HuH-7 (cell line): Measurements from ENCODE around the gene TMEM147.
A peak's percentile ranks its signal among the peaks of the same experiment; 100 is the strongest.

ENCODE experiments used
- DNase-seq: peaks from one replicate; pipeline ENCODE4 v3.0.0; 2011; ENCODE audit warnings: low spot score

TMEM147 gene, protein sequence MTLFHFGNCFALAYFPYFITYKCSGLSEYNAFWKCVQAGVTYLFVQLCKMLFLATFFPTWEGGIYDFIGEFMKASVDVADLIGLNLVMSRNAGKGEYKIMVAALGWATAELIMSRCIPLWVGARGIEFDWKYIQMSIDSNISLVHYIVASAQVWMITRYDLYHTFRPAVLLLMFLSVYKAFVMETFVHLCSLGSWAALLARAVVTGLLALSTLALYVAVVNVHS

DNA sequence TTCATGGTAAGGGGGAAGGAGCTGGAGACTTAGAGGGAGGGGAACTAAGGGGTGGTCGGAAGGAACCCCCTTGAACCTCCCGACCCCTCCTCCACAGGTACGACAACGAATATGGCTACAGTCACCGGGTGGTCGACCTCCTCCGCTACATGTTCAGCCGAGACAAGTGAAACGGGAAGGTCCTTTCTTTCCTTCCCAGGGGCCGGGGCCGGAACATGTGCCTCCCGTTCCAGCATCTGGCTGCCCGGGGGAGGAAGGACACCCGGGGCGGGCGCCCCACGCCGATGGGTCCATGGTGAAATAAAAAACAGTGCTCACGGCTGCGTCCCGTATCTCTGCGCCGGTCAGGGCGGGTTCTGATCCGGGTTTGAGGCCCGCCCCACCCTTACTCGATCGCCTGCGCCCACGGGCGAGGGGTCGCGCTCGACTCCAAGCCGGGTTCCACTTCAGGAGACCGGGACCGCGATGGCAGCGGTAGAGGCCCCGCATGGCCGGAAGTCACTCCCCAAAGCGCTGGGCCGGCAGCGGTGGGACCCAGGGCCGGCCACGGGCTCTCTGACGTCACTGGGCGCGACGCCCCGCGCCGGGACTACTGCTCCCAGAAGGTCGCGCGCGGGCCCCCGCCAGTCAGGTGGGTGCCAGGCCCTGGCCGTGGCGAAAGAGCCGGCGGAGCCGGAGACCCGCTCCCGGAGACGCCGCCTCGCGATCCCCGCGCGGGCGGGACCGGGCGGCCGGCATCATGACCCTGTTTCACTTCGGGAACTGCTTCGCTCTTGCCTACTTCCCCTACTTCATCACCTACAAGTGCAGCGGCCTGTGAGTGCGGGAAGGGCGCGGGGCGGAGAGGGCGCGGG, at the start of gene TMEM147:
TSS of gene TMEM147 (plus strand) at position 626 of the 854 bp plus-strand sequence. CDS start at position 740, 114 bp downstream.
- DNase-seq, result peak; percentile 100

DNA sequence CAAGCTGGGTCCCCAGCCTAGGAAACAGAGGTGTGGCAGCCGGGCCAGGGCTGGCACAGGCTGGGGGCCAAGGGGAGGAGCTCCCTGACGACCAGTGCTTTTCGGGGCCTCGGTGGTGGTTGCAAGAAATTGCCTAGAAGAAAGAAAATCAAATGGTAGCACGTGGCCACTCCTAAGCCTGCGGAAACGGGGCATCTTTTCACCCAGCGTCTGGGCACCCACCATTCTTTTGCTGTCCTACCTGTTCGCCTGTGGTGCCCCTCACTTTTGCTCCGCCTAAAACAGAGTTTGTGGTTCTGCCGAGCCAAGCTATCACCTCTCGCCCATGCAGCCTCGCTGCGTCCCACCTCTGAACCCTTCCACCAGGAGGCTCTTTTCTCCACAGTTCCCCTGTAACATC, 48.0 kb upstream of the TMEM147 start:
- DNase-seq, result no peak

DNA sequence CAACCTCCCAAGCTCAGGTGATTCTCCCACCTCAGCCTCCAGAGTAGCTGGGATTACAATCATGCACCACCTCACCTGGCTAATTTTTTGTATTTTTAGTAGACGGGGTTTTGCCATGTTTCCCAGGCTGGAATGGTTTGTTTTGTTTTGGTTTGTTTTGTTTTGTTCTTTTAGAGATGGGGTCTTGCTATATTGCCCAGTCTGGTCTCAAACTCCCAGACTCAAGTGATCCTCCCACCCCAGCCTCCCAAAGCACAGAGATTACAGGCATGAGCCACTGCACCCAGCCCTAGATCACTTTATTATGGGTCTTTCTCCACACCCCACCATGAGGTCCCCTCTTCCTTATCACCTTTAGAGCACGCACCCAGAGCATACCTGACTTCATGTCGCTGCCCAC, 47.2 kb upstream of the TMEM147 start:
- no peak for DNase-seq

DNA sequence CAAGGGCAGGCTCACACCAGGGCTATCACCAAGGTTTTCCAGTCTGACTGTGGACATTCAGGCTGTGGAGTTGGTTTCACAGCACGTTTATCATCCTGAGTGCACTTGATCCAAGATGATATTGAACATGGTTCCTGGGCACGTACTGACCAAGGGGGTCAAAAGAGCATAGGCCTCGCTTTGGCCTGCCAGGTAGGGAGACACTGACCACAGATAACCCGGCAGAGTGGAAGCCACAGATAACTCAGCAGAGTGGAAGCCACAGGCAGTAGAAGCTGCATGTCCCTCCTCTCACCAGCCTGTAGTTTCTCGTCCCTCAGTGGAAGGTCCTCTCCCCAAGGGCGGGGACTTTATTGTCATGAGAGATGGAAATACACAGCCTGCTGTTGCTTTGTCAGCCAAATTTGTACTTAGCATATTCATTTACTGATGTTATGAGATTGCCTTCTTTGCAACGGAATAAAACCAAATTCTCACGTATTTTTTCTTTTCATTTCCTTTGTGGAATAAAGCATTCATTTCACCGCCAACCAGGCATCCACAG, 46.4 kb upstream of the TMEM147 start:
- DNase-seq, result no peak

DNA sequence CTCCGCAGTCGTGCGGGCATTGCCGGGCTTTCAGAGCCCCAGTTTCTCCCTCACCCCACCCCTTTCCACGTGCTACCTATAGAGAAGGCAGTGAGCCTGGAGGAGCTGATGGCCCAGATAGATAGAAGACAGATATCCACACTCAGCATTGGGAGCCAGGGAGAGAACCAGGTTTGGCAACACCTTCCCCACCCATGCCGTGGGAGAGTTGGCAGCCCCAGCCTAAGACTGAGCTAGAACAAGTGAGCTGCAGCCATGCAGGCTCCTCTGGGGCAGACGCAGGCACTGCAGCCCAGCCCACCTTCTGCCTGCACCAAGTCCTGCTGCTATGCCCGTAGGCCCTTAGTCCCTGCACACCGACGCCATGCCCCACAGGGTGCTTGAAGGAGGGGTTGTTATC, 44.8 kb upstream of the TMEM147 start:
- DNase-seq, result no peak

DNA sequence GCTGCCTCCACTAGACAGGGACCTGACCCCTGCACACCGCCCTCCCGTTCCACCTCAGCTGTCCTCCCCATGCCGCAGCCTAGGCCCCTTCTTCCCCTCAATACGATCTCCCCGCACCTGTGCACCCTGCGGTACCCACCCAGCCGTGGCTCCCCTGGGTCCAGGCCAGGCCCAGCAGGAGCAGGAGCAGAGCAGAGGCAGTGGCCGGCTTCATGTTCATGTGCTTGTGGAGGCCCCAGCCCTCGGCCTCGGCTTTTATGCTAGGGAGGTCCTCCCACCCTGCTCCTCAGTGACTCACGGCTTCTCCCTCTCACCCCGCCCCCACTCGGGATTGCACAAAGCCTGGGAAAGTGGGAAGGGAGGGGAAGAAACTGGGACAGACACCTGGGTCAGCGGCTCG, 43.7 kb upstream of the TMEM147 start:
- DNase-seq, result no peak

DNA sequence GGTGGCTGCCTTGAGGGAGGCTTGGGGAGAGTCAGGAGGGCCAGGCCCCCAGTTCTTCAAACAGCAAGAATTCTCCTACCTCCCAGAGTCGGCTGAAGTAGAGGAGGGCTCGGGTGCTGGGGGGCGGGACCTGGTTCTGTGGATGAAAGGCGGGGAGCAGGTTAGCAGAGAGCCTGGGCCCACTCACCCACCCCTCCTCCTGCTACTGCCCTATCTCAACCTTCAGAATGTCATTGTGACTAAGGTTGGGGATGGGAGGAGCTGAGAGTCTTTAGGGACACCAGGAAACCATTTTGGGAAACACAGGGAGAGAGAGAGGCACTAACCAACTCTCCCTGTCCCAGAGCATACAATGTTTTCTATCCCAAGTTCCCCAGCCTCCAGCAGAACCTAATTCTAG, 42.7 kb upstream of the TMEM147 start:
- no peak for DNase-seq

DNA sequence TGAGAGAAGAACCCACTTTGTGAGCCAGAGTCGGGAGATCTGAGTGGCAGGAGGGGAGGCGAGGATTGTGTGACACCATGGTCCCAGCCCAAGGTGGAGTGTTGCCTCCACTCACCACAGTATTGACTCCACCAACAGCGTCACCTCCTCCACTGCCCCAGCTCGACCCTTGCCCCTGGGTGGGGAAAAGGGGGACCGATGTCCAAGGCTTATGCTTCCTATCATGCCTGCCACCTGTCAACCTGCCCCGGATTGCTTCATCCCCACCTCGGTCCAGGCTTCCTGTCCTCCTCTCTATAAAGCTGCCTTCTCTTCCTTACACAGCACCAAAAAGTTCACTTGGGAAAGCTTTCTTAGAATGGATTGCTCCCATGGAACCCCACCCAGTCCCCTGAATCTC, 39.4 kb upstream of the TMEM147 start:
- no peak for DNase-seq

DNA sequence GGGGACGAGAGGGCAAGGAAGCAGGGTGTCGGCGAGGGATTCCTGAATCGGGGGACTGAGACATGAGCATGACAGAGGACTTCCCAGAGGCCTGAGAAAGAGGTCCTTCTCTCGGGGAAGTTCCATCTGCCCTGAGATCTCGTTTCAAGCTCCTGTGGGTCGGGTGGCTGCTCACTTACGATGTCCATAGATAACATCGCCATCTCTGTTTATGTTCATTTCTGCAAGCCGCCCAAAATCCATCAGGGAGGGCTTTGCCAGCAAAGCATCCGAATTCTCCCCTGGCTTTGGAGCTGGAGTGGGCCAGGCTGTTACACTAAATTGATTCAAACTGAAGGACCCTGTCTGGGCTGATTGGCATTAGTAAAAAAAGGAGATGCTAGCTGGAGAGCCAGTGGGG, 37.9 kb upstream of the TMEM147 start:
- DNase-seq, result no peak

DNA sequence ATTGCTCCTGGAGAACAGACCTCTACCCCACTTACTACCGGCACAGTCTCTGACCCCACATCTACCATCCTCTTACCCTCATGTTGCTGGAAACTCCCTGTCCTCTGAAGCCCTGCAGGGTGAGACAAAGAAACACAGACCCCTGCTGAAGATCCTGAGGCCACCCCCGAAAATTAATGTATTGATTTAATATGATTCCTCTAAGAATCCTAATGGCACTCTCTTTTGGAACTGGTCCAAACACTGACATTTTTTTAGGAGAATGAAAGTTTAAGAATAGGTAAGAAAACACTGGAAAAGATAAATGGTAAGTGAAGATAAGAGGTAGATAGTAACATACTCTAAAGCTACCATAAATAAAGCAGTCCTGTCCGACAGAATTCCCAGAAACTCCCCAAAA, 37.3 kb upstream of the TMEM147 start:
- no peak for DNase-seq

DNA sequence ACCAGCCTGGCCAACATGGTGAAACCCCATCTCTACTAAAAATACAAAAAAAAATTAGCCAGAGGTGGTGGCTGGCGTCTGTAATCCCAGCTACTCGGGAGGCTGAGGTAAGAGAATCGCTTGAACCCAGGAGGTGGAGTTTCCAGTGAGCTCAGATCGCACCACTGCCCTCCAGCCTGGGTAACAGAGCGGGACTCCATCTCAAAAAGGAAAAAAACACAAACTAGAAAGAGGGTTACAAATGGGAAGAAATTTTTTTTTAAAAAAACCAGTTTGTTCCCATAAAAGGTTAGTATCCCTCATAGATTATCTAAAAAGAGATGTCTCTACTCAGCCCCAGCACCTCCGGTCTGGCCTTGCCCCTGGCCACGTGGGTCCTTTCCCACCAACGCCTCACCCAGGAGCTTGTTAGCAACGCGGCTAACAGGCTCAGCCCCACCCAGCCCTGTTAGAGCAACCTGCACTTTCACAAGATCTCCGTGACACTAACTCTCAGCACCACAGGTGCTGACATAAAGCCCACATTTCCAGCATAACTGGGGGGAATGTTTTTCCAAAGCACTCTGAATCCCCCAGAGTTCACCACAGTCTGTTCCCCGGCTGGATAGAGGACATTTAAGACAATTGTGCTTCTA, 36.3 kb upstream of the TMEM147 start:
- peak; percentile 68 for DNase-seq

DNA sequence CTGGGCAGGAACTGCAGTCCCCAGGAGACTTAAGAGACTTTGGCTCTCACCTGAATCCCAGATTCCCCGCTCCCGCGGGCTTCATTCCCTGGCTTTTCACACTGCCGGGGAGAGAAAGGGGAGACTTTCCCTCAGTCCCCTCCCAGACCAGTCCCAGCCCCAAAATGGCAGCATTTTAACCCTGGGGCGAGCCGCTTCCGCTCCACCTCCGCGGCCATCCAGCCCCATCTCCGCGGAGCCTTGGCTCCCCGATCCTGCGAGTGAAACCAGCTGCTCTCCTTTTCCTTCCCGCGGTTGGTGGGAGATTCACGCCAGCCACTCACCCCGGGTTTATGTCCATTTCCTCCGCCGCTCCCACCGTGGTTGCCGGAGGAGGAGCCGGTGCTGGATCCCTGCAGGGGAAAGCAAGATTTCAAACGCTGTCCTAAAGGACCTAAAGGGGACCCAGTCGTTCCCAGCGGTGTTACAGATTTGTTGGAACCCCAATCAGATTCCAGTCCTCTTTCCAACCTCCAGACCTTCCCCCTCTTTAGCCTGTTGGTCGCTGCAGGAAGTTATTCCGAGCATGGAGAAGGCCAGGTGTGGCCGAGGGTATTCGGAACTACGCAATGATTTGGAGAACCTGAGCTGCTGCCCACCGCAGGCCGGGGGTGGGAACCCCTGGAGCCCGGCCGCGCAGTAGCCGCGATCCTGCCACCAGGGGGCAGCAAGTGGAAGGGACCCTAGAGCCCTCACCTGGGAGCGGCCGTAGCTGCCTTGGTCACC, 35.4 kb upstream of the TMEM147 start:
- peak; percentile 97 for DNase-seq

DNA sequence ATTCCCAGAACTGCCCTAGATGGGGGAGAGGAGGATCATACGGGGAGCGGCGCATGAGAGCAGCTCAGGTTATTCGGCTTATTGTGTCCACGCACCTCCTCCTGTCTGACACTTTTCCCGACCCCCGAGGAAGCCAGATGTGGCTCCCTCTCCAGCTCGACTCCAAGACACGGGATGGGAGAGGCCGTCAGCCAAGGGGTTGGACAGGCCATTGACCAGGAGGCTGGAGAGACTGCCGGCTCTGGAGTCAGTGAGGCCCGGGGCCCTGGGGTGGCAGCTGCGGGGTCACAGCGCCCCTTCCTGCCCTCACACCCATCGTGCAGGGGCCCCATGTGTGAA, 34.8 kb upstream of the TMEM147 start:
- DNase-seq, result no peak

DNA sequence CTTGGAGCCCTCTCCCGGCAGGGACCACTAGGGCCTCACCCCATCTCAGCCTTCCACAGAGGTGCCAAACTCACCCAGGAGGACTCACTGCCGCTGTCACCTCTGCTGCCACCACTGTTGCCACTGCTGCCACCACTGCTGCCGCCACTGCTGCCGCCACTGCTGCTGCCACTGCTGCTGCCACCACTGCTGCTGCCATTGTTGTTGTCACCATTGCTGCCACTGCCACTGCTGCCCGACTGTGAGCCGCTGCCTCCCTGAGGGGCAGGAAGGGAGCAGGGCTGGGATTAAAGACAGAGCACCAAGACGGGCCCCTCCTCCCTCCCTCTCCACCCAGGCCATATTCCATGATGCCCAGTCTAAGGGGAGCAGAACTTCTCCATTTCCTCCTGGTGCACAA, 34.1 kb upstream of the TMEM147 start:
- no peak for DNase-seq

DNA sequence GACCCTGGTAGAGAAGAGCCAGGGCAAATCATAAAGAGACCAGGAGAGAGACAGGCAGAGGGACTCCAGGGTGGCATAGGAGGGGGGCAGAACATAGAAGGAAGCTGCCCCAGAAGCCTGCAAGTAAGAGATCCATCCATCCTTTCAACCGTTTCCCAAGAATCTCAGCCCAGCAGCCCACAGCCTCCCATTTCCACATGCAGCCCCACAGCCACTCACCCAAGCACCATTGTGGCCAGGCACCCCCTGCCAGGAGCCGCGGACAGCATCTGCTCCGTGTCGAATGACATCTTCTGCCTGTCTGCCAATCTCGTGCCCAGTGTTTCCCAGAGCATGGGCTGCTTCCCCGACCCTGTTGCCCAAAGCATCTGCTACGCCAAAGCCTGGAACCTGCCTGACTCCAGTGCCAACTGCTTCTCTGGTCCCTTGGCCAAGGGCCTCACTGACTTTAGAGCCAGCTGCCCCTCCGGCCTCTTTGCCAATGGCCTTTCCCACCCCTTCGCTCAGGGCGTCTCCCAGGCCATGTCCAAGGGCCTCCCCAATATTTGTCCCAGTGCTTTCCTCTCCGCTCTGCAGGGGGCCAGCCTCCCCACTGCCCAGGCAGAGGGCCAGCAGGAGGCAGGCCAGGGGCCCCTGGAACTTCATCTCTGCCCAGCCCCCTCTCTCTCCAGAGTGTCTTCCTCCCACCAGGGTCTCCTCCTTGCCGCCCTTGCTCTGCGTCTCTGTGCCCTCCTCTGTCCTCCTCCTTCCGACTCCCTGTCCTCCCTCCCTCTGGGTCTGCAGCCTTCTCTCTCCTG, 32.4 kb upstream of the TMEM147 start:
- no peak for DNase-seq

DNA sequence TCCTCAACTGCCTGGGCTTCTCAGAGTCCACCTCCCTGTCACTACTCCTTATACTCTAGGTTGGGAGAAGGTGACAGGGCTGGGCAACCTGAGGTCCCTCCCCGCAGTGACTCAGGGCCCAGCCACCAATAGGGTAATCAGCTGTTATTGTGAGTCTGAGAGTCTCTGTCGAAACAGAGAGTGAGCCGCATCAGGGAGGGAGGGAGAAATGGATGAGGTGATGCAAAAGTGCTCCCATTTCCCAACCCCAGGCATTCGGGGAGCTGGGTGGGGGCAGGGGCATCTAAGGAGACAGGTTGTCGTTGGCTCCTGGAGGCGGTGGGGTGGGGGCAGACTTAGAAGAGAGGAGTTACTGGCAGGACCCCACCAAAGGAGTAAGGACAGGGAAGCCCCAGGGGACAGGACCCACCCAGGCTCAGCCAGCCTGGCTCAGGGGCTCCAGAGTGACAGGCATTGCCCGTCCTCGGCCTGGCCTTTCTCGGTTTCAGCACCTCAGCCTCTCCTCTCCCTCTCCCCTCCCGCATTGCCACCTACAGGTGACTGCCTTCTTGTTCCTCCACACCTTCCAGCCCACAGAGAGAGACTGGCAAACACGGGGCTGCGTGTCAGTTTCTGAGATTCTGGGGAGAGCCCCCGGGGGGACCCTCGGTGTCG, 31.7 kb upstream of the TMEM147 start, which contains the start of gene DMKN:
TSS of gene DMKN (minus strand) at position 22 of the 654 bp plus-strand sequence. CDS start 174 bp downstream, outside the sequence.
- peak; percentile 58 for DNase-seq

DNA sequence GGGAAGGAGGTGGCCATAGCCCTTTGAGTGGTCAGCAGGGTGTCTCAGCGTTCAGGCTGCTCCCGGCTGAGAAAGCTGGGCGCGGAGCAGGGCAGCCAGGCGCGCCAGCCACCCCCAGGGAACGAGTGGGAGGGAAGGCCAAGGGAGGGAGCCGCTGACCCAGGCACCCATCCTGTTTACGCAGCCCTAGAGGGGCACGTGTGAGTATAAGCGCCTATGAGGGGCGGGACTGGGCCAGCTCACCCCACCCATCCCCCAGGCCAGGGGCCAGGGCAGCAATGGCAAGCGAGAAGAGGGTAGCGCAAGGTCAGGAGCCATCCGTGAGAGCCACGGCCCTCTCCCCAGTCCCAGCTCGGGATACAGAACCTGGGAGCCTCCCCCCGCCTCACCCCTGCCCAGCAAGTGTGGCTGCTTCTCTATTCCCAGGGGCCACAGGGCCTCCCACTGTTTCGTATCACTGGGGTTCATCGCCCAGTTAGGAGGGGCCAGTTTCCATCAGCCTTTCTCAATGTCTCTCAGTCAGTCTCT, 31.1 kb upstream of the TMEM147 start:
- no peak for DNase-seq

DNA sequence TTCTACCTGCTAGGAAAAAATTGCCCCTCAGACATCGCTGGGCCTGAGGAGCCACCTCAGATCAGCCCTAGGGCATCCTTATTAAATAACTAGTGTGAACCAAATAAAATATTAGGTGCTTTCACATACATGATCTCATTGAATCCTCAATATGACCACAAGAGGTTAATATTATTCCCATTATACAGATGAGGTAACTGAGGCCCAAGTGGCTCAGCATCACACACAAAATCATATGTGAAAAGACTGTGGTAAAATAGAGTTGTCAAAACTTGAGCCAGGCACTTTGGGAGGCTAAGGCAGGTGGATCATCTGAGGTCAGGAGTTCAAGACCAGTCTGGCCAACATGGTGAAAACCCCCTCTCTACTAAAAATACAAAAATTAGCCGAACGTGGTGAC, 29.1 kb upstream of the TMEM147 start:
- no peak for DNase-seq

DNA sequence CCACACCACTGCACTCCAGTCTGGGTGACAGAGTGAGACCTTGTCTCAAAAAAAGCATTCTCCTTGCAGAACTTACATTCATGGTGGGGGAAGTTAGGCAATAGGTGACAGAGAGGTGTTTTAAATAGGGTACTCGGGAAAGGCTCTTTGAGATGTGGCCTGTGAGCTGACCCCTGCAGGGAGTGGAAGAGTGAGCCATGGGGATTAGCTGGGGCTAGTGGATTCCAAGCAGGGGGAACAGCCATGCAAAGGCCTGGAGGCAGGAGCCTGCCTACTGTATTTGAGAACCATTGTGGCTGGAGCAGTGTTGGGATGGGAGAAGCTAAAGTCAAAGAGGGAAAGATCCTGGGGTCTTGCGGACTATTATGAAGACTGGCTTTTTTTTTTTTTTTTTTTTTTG, 28.1 kb upstream of the TMEM147 start:
- DNase-seq, result no peak

DNA sequence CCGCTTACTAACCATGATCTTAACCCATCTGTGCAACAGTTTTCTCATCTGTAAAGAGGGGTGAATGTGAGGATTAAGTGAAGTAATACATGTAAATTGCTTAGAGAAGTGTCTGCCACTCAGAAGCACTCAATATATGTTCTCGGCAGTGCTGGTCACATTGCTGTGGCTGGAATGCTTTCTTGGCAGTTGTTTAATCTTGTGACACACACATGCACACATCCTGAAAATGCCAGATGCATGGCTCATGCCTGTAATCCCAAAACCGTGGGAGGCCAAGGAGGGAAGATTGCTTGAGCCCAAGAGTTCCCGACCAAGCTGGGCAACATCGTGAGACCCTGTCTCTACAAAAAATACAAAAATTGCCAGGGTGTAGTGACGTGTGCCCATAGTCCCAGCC, 27.1 kb upstream of the TMEM147 start:
- DNase-seq, result no peak

DNA sequence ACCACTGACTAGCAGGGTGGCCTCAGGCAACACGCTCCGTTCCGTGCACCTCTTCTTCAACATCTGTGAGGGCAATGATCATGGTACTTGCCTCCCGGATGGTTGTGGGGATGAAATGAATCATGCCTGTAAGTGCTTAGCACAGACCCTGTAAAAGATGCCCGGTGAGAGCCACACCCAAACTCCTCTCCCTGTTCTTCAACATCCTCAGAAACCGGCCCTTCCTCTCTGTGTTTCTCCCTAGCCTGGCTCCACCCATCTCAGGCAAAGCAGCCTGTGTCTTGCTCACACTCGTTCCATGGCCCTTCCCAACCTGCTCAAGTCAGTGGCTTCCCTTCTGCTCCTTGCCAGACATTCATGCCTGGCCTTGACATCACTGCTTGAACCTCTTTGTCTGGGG, 26.1 kb upstream of the TMEM147 start:
- no peak for DNase-seq
